HepG2 (cell line): ENCODE data around the gene RPTOR. TPM values are rescaled to one million over a fixed set of nuclear protein-coding genes. Genes with fewer than 3 reads are reported as not detected.

Source experiments
- ARID4A ChIP-seq: sonication (generic); formaldehyde crosslinking; IDR thresholded peaks from 2 replicates; pipeline ENCODE4 v1.5.0; 2020; ENCODE audit warnings: mild to moderate bottlenecking, missing genetic modification reagents, borderline replicate concordance
- ATF1 ChIP-seq: IDR thresholded peaks from 2 replicates; pipeline ENCODE4 v1.6.1; 2016; ENCODE audit warnings: mild to moderate bottlenecking, control low read depth
- ELF1 ChIP-seq: sonication (generic); formaldehyde crosslinking; IDR thresholded peaks from 2 replicates; pipeline ENCODE4 v1.4.0; 2020; ENCODE audit warnings: missing genetic modification reagents
- HINFP ChIP-seq: sonication (generic); formaldehyde crosslinking; IDR thresholded peaks from 2 replicates; pipeline ENCODE4 v1.4.0; 2020; ENCODE audit warnings: low read depth, mild to moderate bottlenecking, missing genetic modification reagents
- HNRNPUL1 ChIP-seq: fragments of 200-400 bp; formaldehyde crosslinking; IDR thresholded peaks from 2 replicates; pipeline ENCODE4 v1.6.1; 2017; ENCODE audit warnings: low read depth, mild to moderate bottlenecking, low read length, moderate library complexity
- SAP130 ChIP-seq: IDR thresholded peaks from 2 replicates; pipeline ENCODE4 v1.6.1; 2016; ENCODE audit warnings: low read depth
- TARDBP ChIP-seq: sonication (generic); formaldehyde crosslinking; IDR thresholded peaks from 2 replicates; pipeline ENCODE4 v1.8.0; 2022; ENCODE audit warnings: mild to moderate bottlenecking, missing genetic modification reagents
- ZKSCAN1 ChIP-seq: fragments of 150-350 bp; IDR thresholded peaks from 2 replicates; pipeline ENCODE4 v1.6.1; 2014; ENCODE audit warnings: low read length
- ZNF292 ChIP-seq: sonication (generic); formaldehyde crosslinking; IDR thresholded peaks from 2 replicates; pipeline ENCODE4 v1.8.1; 2022; ENCODE audit warnings: mild to moderate bottlenecking, low read depth, missing genetic modification reagents, borderline replicate concordance
- ZNF318 ChIP-seq: sonication (generic); formaldehyde crosslinking; IDR thresholded peaks from 2 replicates; pipeline ENCODE4 v1.4.0; 2020; ENCODE audit warnings: mild to moderate bottlenecking, missing genetic modification reagents
- ZNF614 ChIP-seq: IDR thresholded peaks from 2 replicates; pipeline ENCODE4 v1.6.1; 2018; ENCODE audit warnings: missing biosample characterization, missing genetic modification reagents, inconsistent platforms, borderline replicate concordance
- ZNF775 ChIP-seq: sonication (generic); formaldehyde crosslinking; IDR thresholded peaks from 2 replicates; pipeline ENCODE4 v1.4.0; 2020; ENCODE audit warnings: missing genetic modification reagents, mild to moderate bottlenecking, moderate library complexity, borderline replicate concordance
- polyA plus RNA-seq, 8 experiments: library from polyadenylated mRNA; depleted of rRNA in 3 of 8; stranded (reverse) in 7 of 8; unstranded in 1 of 8; fragments of >200 nt; fragmentation: Illumina TruSeq in 4 of 8; extraction: Trizol in 4 of 8; gene quantifications; 2 replicates each; pipeline versions ENCODE4 v1.2.1 to v1.2.3, GENCODE V29; 2011 to 2016; ENCODE audit warnings: low read depth in 4 of 8, missing spikeins in 1 of 8, mixed read lengths in 1 of 8; ENCODE audit not compliant: insufficient read depth in 1 of 8
- total RNA-seq, 5 experiments: library from RNA; depleted of rRNA; stranded (reverse); fragments of >200 nt; fragmentation: Illumina TruSeq; extraction: Trizol; gene quantifications; 2 replicates each; pipeline ENCODE4 v1.2.3, GENCODE V29; 2016; ENCODE audit warnings: low read depth in 1 of 5
- TF ChIP-seq, protein P1 (sequence below): sonication (generic); formaldehyde crosslinking; IDR thresholded peaks from 2 replicates; pipeline ENCODE4 v1.4.0; 2020; ENCODE audit warnings: mild to moderate bottlenecking, missing genetic modification reagents
- TF ChIP-seq, protein P2 (sequence below): sonication (generic); formaldehyde crosslinking; IDR thresholded peaks from 2 replicates; pipeline ENCODE4 v1.4.0; 2020; ENCODE audit warnings: missing genetic modification reagents

RPTOR gene
- total and polyA plus RNA-seq, 2 of the 13 experiments (the other 11 are each of a cell fraction or from before 2014, with no cell fraction given), result 6.6 to 25.3 TPM

DNA sequence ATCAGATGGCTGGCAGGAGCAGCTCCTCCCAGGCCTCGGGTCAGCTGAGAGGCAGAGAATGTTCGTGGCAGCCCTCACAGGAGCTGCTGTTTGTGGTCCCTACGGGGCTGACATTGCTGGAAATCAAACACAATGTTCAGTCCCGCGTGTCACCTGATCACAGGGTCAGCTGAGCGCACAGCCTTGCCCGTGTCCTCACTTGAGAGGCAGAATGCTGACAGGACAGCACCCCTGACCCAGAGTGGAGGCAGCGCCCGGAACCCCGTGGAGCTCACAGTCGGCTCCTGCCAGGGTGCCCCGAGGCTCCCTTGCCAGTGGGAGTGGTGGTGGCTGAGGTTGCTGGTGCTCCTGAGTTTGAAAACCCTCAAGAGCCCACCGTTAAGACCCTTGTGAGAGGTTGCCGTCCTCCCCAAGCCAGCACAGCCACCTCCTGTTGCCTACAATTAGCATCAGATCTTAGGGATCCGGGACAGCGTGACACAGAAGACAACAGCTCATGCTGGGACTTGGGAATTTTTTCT lies 443.4 kb downstream of the RPTOR start (continued):
- TF ChIP-seq ZNF318 (CRISPR knock-in tag), result no peak
- no peak for TF ChIP-seq ZNF775 (CRISPR knock-in tag)
- no peak for TF ChIP-seq ATF1 (CRISPR knock-in tag)
- TF ChIP-seq ZNF614 (CRISPR knock-in tag), result no peak
- TF ChIP-seq ZKSCAN1, result no peak
- TF ChIP-seq ELF1 (CRISPR knock-in tag), result 0 out of 2 replicates have a peak, but pooled peaks have one; percentile 11
- TF ChIP-seq, protein P1, sequence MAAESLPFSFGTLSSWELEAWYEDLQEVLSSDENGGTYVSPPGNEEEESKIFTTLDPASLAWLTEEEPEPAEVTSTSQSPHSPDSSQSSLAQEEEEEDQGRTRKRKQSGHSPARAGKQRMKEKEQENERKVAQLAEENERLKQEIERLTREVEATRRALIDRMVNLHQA (CRISPR knock-in tag), result no peak
- peak; percentile 73 for TF ChIP-seq SAP130 (CRISPR knock-in tag)
- no peak for TF ChIP-seq ZNF292 (CRISPR knock-in tag)
- 0 out of 2 replicates have a peak, but pooled peaks have one; percentile 21 for TF ChIP-seq TARDBP
- TF ChIP-seq, protein P2, sequence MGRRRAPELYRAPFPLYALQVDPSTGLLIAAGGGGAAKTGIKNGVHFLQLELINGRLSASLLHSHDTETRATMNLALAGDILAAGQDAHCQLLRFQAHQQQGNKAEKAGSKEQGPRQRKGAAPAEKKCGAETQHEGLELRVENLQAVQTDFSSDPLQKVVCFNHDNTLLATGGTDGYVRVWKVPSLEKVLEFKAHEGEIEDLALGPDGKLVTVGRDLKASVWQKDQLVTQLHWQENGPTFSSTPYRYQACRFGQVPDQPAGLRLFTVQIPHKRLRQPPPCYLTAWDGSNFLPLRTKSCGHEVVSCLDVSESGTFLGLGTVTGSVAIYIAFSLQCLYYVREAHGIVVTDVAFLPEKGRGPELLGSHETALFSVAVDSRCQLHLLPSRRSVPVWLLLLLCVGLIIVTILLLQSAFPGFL, result no peak
- TF ChIP-seq ARID4A (CRISPR knock-in tag), result peak; percentile 52; the same call in 1 of the 2 replicates
- no peak for TF ChIP-seq HINFP (CRISPR knock-in tag)
- TF ChIP-seq HNRNPUL1, result no peak
